ENCODE results near the gene GPSM1. TPM values are rescaled to one million over a fixed set of nuclear protein-coding genes. Genes with fewer than 3 reads are reported as not detected.

Gene GPSM1, protein sequence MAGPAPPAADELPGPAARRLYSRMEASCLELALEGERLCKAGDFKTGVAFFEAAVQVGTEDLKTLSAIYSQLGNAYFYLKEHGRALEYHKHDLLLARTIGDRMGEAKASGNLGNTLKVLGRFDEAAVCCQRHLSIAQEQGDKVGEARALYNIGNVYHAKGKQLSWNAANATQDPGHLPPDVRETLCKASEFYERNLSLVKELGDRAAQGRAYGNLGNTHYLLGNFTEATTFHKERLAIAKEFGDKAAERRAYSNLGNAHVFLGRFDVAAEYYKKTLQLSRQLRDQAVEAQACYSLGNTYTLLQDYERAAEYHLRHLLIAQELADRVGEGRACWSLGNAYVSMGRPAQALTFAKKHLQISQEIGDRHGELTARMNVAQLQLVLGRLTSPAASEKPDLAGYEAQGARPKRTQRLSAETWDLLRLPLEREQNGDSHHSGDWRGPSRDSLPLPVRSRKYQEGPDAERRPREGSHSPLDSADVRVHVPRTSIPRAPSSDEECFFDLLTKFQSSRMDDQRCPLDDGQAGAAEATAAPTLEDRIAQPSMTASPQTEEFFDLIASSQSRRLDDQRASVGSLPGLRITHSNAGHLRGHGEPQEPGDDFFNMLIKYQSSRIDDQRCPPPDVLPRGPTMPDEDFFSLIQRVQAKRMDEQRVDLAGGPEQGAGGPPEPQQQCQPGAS
- 10 to 100 TPM; 29.2 to 71.5 TPM for total RNA-seq
- 100 to 1,000 TPM; 113 to 116 TPM for polyA plus RNA-seq (ENCODE audit: insufficient read length in 2 of 2)
- long read RNA-seq, donor 1, transcript GPSM1-205 (14 exons, 3,633 nt) = major isoform, 10 of 12 reads
- long read RNA-seq, donor 1, partial matches to known transcripts = 0 of 12 reads
- long read RNA-seq, donor 1, other reads (novel, unspliced or antisense) = 0 of 12 reads
- long read RNA-seq, donor 2, partial matches to known transcripts = 8 of 12 reads
- long read RNA-seq, donor 2, other reads (novel, unspliced or antisense) = 0 of 12 reads
- long read RNA-seq, donor 3, partial matches to known transcripts = 0 of 4 reads
- long read RNA-seq, donor 3, other reads (novel, unspliced or antisense) = 0 of 4 reads
- long read RNA-seq, donor 4, transcript GPSM1-205 (14 exons, 3,633 nt) = major isoform, 5 of 16 reads
- long read RNA-seq, donor 4, transcript GPSM1-201 (3 exons, 2,114 nt) = major isoform, 5 of 16 reads
- long read RNA-seq, donor 4, partial matches to known transcripts = 6 of 16 reads
- long read RNA-seq, donor 4, other reads (novel, unspliced or antisense) = 0 of 16 reads

DNA sequence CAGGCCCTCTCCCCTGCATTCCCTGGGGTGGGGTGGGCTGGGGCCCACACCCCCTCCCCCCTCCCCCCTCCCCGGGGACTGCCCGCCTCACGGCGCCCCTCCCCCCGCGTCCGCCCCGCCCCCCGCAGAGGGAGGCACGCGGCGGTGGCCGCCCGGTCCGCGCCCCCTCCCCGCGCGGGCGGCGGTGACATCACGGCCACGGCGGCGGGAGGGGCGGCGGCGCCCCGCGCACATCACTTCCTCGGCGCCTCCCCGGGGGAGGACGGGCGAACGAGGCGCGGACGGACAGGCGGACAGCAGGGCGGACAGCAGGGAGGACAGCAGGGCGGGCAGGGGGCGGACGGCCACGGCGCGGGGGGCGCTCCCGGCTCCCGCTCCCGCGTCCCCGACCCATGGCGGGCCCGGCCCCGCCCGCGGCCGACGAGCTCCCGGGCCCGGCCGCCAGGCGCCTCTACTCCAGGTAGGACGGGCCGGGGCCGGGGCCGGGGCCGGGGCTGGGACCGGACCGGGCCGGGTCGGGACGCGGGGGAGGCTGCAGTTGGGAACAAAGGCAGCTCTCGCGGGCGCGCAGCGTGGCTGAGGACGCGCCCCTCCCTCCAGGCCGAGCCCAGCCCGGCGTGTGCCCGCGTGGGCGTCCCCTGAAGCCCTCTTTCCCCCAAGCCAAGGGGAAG is at the start of gene GPSM1:
Gene GPSM1 (plus strand): TSS at position 236 of the 671 bp plus-strand sequence. CDS start 157 bp downstream, at position 393.
- Histone ChIP-seq H3K4me1 (ENCODE audit: control insufficient read depth, insufficient read depth, low read length) (peaks cover 82% of the 10 kb centered on the region), H3K4me3 (ENCODE audit: low read depth, low read length) (peak within 1 kb of the TSS; percentile 63), H3K27ac (ENCODE audit: low read depth, low read length) (peak within 1 kb of the TSS; percentile 87), H3K36me3 (ENCODE audit: control insufficient read depth, insufficient read depth, low read length) (peaks cover 43% of the 10 kb centered on the region), H3K27me3 (ENCODE audit: control insufficient read depth, insufficient read depth, low read length) (no peaks in the 10 kb centered on the region), H3K9me3 (ENCODE audit: control insufficient read depth, insufficient read depth, low read length) (no peaks in the 10 kb centered on the region)
- under 1% methylated on average over 72 of the region's 88 CpGs for WGBS (ENCODE audit: insufficient coverage)
- peak in 2 of 6 donors; percentile 80 to 85 for DNase-seq (ENCODE audit: low read depth in 4 of 6, low spot score in 6 of 6)

DNA sequence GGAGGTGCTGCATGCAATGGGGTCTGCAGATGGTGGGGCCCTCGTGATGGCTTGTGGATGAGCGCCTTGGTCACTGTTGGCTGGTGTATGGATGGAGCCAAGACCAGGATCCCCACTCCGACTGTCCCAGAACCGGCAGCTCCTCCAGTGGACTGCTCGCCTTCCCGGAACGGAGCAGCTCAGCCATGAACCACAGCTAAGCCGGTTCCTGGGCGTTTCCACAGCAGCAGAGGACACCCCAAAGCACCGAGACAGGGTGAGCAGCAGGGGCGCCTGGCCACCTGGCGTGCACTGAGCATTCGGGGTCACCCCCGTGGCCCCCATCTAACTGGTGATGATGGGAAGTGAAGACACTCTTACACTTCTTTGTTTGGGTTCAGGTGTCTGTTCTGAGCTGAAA is 49.6 kb upstream of the GPSM1 start:
- Histone ChIP-seq H3K4me1 (ENCODE audit: control insufficient read depth, insufficient read depth, low read length) (no peaks in the 10 kb centered on the region), H3K9me3 (ENCODE audit: control insufficient read depth, insufficient read depth, low read length) (no peaks in the 10 kb centered on the region), H3K27ac (ENCODE audit: low read depth, low read length) (no peak overlapping the region), H3K4me3 (ENCODE audit: low read depth, low read length) (no peak overlapping the region), H3K27me3 (ENCODE audit: control insufficient read depth, insufficient read depth, low read length) (peaks cover 3% of the 10 kb centered on the region), H3K36me3 (ENCODE audit: control insufficient read depth, insufficient read depth, low read length) (no peaks in the 10 kb centered on the region)
- WGBS (ENCODE audit: insufficient coverage) = 85% methylated on average over 9 of the region's 14 CpGs
- no peak for DNase-seq (ENCODE audit: low read depth in 4 of 6, low spot score in 6 of 6)

DNA sequence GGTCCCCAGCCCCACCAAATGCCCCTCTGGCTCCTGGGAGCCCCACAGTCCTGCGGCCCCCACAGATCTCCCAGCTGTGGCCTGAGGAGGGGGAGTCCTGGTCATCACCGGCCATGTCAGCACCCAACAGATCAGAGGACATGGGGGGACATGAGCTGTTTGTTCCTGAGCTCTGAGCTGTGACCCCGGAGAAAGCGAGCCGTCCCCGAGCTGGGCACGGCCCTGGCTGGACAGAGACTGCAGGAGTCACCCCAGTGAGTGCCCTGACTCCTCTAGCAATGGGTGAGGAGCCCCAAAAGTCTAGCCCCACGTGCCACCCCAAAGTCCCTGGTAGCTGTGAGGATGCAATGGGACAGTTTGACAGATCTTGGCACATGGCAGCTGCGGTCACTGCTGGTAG is 49.1 kb upstream of the GPSM1 start:
- H3K27me3 ChIP-seq (ENCODE audit: control insufficient read depth, insufficient read depth, low read length) = peaks cover 3% of the 10 kb centered on the region
- WGBS (ENCODE audit: insufficient coverage) = 86% methylated on average over 9 of the region's 9 CpGs
- no peaks in the 10 kb centered on the region for H3K36me3 ChIP-seq (ENCODE audit: control insufficient read depth, insufficient read depth, low read length)
- DNase-seq (ENCODE audit: low read depth in 4 of 6, low spot score in 6 of 6) = no peak
- H3K4me1 ChIP-seq (ENCODE audit: control insufficient read depth, insufficient read depth, low read length) = peaks cover 3% of the 10 kb centered on the region
- no peak overlapping the region for H3K4me3 ChIP-seq (ENCODE audit: low read depth, low read length)
- H3K9me3 ChIP-seq (ENCODE audit: control insufficient read depth, insufficient read depth, low read length) = no peaks in the 10 kb centered on the region
- H3K27ac ChIP-seq (ENCODE audit: low read depth, low read length) = no peak overlapping the region

DNA sequence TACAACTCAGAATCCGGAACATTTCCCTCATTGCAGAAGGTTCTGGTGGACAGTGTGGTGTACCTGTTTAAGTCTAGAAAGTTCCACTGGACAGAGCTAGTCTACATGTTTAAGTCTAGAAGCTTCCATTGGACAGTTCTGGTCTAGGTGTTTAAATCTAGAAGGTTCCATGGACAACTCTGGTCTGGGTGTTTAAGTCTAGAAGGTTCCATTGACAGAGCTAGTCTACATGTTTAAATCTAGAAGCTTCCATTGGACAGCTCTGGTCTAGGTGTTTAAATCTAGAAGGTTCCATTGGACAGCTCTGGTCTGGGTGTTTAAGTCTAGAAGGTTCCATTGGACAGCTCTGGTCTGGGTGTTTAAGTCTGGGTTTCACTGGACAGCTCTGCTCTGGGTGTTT is 48.4 kb upstream of the GPSM1 start:
- WGBS (ENCODE audit: insufficient coverage) = 100% methylated on average over 1 of the region's 1 CpG

DNA sequence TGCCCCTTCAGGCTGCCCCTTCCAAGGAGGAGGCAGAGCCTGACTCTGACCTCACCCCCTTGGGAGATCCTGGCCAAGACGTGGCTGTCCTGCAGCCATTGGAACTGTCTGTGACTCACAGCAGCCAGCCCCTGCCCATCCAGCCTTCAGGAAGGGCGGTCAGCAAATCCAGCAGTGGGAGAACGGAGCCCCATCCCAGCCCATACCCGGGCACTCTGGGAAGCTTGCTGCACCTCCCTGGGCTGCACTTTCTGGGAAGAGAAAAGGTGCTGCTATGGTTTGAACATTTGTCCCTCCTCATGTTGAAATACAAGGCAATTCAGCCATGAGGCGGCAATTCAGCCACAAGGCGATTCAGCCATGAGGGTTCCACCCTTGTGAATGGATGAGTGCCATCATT is 47.9 kb upstream of the GPSM1 start:
- Histone ChIP-seq H3K27ac (ENCODE audit: low read depth, low read length) (no peak overlapping the region), H3K4me1 (ENCODE audit: control insufficient read depth, insufficient read depth, low read length) (peaks cover 9% of the 10 kb centered on the region), H3K36me3 (ENCODE audit: control insufficient read depth, insufficient read depth, low read length) (no peaks in the 10 kb centered on the region), H3K4me3 (ENCODE audit: low read depth, low read length) (no peak overlapping the region), H3K9me3 (ENCODE audit: control insufficient read depth, insufficient read depth, low read length) (no peaks in the 10 kb centered on the region), H3K27me3 (ENCODE audit: control insufficient read depth, insufficient read depth, low read length) (peaks cover 3% of the 10 kb centered on the region)
- no peak for DNase-seq (ENCODE audit: low read depth in 4 of 6, low spot score in 6 of 6)
- 81% methylated on average over 4 of the region's 6 CpGs for WGBS (ENCODE audit: insufficient coverage)

More for the DNA sequence above, 48.4 kb upstream of the GPSM1 start:
- H3K9me3 ChIP-seq (ENCODE audit: control insufficient read depth, insufficient read depth, low read length) = no peaks in the 10 kb centered on the region
- no peak overlapping the region for H3K27ac ChIP-seq (ENCODE audit: low read depth, low read length)
- no peak for DNase-seq (ENCODE audit: low read depth in 4 of 6, low spot score in 6 of 6)
- H3K4me1 ChIP-seq (ENCODE audit: control insufficient read depth, insufficient read depth, low read length) = peaks cover 9% of the 10 kb centered on the region
- peaks cover 3% of the 10 kb centered on the region for H3K27me3 ChIP-seq (ENCODE audit: control insufficient read depth, insufficient read depth, low read length)
- no peaks in the 10 kb centered on the region for H3K36me3 ChIP-seq (ENCODE audit: control insufficient read depth, insufficient read depth, low read length)
- H3K4me3 ChIP-seq (ENCODE audit: low read depth, low read length) = no peak overlapping the region

DNA sequence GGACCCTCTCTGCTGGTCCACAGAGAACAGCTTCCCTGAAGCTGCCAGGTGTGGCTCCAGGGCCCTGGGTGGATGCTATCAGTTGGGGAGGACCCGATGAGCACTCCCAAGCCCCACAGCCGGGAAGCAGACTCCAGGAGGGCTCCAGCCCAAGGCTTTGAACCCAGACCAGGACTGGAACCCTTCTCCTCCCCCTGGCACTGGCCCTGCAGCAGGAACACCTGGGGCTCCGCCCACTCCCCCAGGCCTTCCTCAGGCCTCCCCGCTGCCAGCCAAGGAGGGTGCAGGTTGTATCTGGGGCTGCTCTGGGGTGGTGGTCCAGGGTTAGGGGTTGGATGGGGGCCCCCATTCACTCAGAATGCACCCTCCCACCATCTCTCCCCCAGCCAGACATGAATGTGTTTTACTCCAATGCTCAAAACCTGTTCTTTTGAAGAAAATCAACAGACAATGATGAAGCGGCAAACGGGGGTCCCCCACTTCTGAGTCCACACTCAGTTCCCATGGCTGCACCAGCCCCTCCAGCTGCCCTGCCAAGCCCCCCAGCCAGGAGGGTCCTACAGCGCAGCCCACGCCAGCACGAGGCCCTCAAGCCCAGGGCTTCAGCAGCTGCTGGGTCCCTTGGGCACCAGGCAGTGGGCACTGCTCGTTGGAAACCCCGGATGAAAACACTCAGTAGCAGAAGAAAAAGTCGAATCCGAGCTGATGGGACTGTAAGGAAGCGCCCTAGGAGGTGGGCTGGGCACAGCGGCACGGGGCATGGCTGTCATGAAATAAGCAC is 46.6 kb upstream of the GPSM1 start:
- no peaks in the 10 kb centered on the region for H3K9me3 ChIP-seq (ENCODE audit: control insufficient read depth, insufficient read depth, low read length)
- WGBS (ENCODE audit: insufficient coverage) = 88% methylated on average over 14 of the region's 16 CpGs
- peaks cover 9% of the 10 kb centered on the region for H3K4me1 ChIP-seq (ENCODE audit: control insufficient read depth, insufficient read depth, low read length)
- no peak for DNase-seq (ENCODE audit: low read depth in 4 of 6, low spot score in 6 of 6)
- no peak overlapping the region for H3K4me3 ChIP-seq (ENCODE audit: low read depth, low read length)
- peaks cover 3% of the 10 kb centered on the region for H3K27me3 ChIP-seq (ENCODE audit: control insufficient read depth, insufficient read depth, low read length)
- H3K36me3 ChIP-seq (ENCODE audit: control insufficient read depth, insufficient read depth, low read length) = no peaks in the 10 kb centered on the region
- no peak overlapping the region for H3K27ac ChIP-seq (ENCODE audit: low read depth, low read length)

DNA sequence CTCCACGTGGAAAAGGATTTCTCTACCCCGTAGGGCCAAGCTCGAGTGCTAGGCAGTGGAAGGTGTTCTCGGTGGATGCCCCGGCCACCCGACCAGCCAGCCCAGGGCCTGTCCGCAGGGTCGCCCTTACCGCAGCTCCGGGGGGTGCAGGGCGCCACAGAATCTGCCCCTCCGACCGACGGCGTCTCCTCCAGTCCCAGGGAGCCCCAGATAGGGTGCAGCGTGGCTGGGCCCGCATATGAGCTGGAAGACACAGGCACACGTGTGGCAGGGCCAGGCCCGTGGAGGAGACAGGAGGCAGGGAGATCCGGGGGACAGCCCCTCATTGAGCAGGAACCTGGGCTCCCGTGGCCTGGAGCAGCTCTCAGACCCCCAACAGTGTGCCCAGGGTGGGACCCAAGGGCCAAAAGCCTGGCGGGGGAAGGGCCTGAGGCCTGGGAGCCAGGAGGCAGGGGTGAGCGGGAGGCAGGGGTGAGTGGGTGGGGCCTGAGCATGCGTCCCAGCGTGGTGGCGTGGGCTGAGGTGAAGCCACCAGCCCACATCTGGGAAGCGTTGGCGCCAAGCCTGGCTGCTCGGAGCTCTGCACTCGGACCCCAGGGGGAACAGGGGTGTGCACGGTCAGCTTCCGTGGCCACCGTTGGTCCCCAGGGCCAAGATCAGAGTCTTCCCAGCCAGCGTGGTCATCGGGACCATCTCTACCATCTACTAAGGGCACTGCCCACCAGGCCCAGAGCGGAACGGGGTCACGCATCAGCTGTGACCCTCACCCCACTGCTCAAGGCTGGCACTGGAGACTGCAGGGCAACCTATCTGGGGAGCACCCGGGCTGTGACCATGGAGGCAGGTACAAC is 45.7 kb upstream of the GPSM1 start:
- no peak for DNase-seq (ENCODE audit: low read depth in 4 of 6, low spot score in 6 of 6)

DNA sequence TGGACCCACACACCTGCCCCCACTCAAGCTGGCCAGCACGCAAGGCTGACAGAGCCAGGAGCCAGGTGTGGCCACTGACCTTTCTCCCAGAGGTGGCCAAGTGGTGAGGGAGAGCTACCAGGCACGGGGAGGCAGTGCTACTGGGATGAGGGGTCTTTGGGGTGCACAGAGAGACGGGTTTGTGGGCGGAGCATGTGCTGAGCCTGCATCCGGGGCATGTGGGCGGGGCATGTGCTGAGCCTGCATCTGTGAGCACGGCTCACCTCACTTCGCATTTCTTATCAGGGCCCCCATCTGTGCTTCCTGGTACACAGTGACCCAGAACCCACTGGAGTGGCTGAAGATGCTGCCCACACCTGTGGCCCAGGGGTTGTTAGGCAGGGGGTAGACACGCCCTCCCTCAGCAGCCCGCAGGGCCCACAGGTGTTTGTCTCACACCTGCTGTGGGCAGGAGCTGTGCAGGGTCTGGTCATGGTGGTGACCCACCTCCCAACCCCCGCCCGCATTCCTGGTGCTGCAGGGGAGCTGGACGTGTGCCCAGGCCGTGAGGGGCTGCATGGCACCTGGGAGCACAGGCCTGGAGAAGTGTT is 45.0 kb upstream of the GPSM1 start:
- no peaks in the 10 kb centered on the region for H3K36me3 ChIP-seq (ENCODE audit: control insufficient read depth, insufficient read depth, low read length)
- H3K4me1 ChIP-seq (ENCODE audit: control insufficient read depth, insufficient read depth, low read length) = peaks cover 9% of the 10 kb centered on the region
- H3K9me3 ChIP-seq (ENCODE audit: control insufficient read depth, insufficient read depth, low read length) = no peaks in the 10 kb centered on the region
- DNase-seq (ENCODE audit: low read depth in 4 of 6, low spot score in 6 of 6) = no peak
- no peaks in the 10 kb centered on the region for H3K27me3 ChIP-seq (ENCODE audit: control insufficient read depth, insufficient read depth, low read length)
- H3K27ac ChIP-seq (ENCODE audit: low read depth, low read length) = no peak overlapping the region
- WGBS (ENCODE audit: insufficient coverage) = 88% methylated on average over 11 of the region's 14 CpGs
- H3K4me3 ChIP-seq (ENCODE audit: low read depth, low read length) = no peak overlapping the region

More for the DNA sequence above, 45.7 kb upstream of the GPSM1 start:
- peaks cover 9% of the 10 kb centered on the region for H3K4me1 ChIP-seq (ENCODE audit: control insufficient read depth, insufficient read depth, low read length)
- H3K9me3 ChIP-seq (ENCODE audit: control insufficient read depth, insufficient read depth, low read length) = no peaks in the 10 kb centered on the region
- no peaks in the 10 kb centered on the region for H3K36me3 ChIP-seq (ENCODE audit: control insufficient read depth, insufficient read depth, low read length)
- H3K4me3 ChIP-seq (ENCODE audit: low read depth, low read length) = no peak overlapping the region
- no peak overlapping the region for H3K27ac ChIP-seq (ENCODE audit: low read depth, low read length)
- WGBS (ENCODE audit: insufficient coverage) = 89% methylated on average over 39 of the region's 39 CpGs
- peaks cover 3% of the 10 kb centered on the region for H3K27me3 ChIP-seq (ENCODE audit: control insufficient read depth, insufficient read depth, low read length)
